HepG2 (cell line): ENCODE data around the gene DRAP1. TPM values are rescaled to one million over a fixed set of nuclear protein-coding genes. Genes with fewer than 3 reads are reported as not detected.

Source experiments
- HIVEP1 ChIP-seq: sonication (generic); formaldehyde crosslinking; IDR thresholded peaks from 2 replicates; pipeline ENCODE4 v1.4.0; 2020; ENCODE audit warnings: mild to moderate bottlenecking, missing genetic modification reagents
- HNRNPUL1 ChIP-seq: fragments of 200-400 bp; formaldehyde crosslinking; IDR thresholded peaks from 2 replicates; pipeline ENCODE4 v1.6.1; 2017; ENCODE audit warnings: low read depth, mild to moderate bottlenecking, low read length, moderate library complexity
- KAT2B ChIP-seq: fragments of 150-350 bp; IDR thresholded peaks from 2 replicates; pipeline ENCODE4 v1.6.1; 2014; ENCODE audit warnings: low read depth, low read length, borderline replicate concordance
- KLF11 ChIP-seq: IDR thresholded peaks from 2 replicates; pipeline ENCODE4 v1.6.1; 2016; ENCODE audit warnings: missing compliant biosample characterization
- KLF13 ChIP-seq: sonication (generic); formaldehyde crosslinking; IDR thresholded peaks from 2 replicates; pipeline ENCODE4 v1.4.0; 2020; ENCODE audit warnings: mild to moderate bottlenecking, missing genetic modification reagents
- MED1 ChIP-seq: sonication (generic); formaldehyde crosslinking; IDR thresholded peaks from 2 replicates; pipeline ENCODE4 v1.4.0; 2020; ENCODE audit warnings: missing genetic modification reagents
- MXI1 ChIP-seq: IDR thresholded peaks from 3 replicates; pipeline ENCODE4 v1.6.1; 2012; ENCODE audit warnings: low read depth, low read length, inconsistent platforms, borderline replicate concordance
- NBN ChIP-seq: fragments of 450-650 bp; conservative IDR thresholded peaks from 2 replicates; pipeline ENCODE4 v1.6.1; 2017
- NFE2 ChIP-seq: sonication (generic); formaldehyde crosslinking; IDR thresholded peaks from 2 replicates; pipeline ENCODE4 v1.4.0; 2020; ENCODE audit warnings: missing genetic modification reagents
- PRMT3 ChIP-seq: sonication (generic); formaldehyde crosslinking; IDR thresholded peaks from 2 replicates; pipeline ENCODE4 v1.8.1; 2022; ENCODE audit warnings: low read depth, mild to moderate bottlenecking, moderate library complexity, missing genetic modification reagents, borderline replicate concordance
- RARA ChIP-seq: IDR thresholded peaks from 2 replicates; pipeline ENCODE4 v1.6.1; 2016; ENCODE audit warnings: missing genetic modification reagents, missing compliant biosample characterization
- RARG ChIP-seq: sonication (generic); formaldehyde crosslinking; IDR thresholded peaks from 2 replicates; pipeline ENCODE4 v1.4.0; 2020; ENCODE audit warnings: low read depth, mild to moderate bottlenecking, missing genetic modification reagents
- SOX13 ChIP-seq, 3 experiments: fragments of 450-650 bp in 1 of 3; sonication (generic) in 1 of 3; formaldehyde crosslinking in 1 of 3; IDR thresholded peaks in 2 of 3; conservative IDR thresholded peaks in 1 of 3; 2 replicates each; pipeline versions ENCODE4 v1.5.0 to v1.6.1; 2016 to 2020; ENCODE audit warnings: antibody characterized with exemption in 1 of 3, mild to moderate bottlenecking in 1 of 3, missing compliant biosample characterization in 1 of 3, missing genetic modification reagents in 1 of 3, moderate library complexity in 1 of 3
- SP140L ChIP-seq: sonication (generic); formaldehyde crosslinking; IDR thresholded peaks from 2 replicates; pipeline ENCODE4 v1.4.0; 2020; ENCODE audit warnings: missing genetic modification reagents, borderline replicate concordance
- TBX2 ChIP-seq: sonication (generic); formaldehyde crosslinking; IDR thresholded peaks from 2 replicates; pipeline ENCODE4 v1.5.0; 2020; ENCODE audit warnings: missing genetic modification reagents, mild to moderate bottlenecking, borderline replicate concordance
- TBX3 ChIP-seq: fragments of 450-650 bp; IDR thresholded peaks from 2 replicates; pipeline ENCODE4 v1.6.1; 2017; ENCODE audit warnings: antibody characterized with exemption, mild to moderate bottlenecking, inconsistent platforms, borderline replicate concordance
- ZFP36L1 ChIP-seq: sonication (generic); formaldehyde crosslinking; IDR thresholded peaks from 2 replicates; pipeline ENCODE4 v1.8.0; 2022; ENCODE audit warnings: mild to moderate bottlenecking, missing genetic modification reagents, moderate library complexity
- ZNF230 ChIP-seq: sonication (generic); formaldehyde crosslinking; IDR thresholded peaks from 2 replicates; pipeline ENCODE4 v1.4.0; 2020; ENCODE audit warnings: mild to moderate bottlenecking, missing genetic modification reagents
- ZNF263 ChIP-seq: sonication (generic); formaldehyde crosslinking; IDR thresholded peaks from 2 replicates; pipeline ENCODE4 v1.4.0; 2020; ENCODE audit warnings: missing genetic modification reagents
- ZNF333 ChIP-seq: sonication (generic); formaldehyde crosslinking; IDR thresholded peaks from 2 replicates; pipeline ENCODE4 v1.4.0; 2020; ENCODE audit warnings: mild to moderate bottlenecking, missing genetic modification reagents, borderline replicate concordance
- ZNF430 ChIP-seq: sonication (generic); formaldehyde crosslinking; IDR thresholded peaks from 2 replicates; pipeline ENCODE4 v1.9.0; 2021; ENCODE audit warnings: mild to moderate bottlenecking, missing genetic modification reagents
- ZNF841 ChIP-seq: sonication (generic); formaldehyde crosslinking; IDR thresholded peaks from 2 replicates; pipeline ENCODE4 v1.8.1; 2023; ENCODE audit warnings: missing genetic modification reagents, borderline replicate concordance
- polyA plus RNA-seq, 8 experiments: library from polyadenylated mRNA; depleted of rRNA in 3 of 8; stranded (reverse) in 7 of 8; unstranded in 1 of 8; fragments of >200 nt; fragmentation: Illumina TruSeq in 4 of 8; extraction: Trizol in 4 of 8; gene quantifications; 2 replicates each; pipeline versions ENCODE4 v1.2.1 to v1.2.3, GENCODE V29; 2011 to 2016; ENCODE audit warnings: low read depth in 4 of 8, missing spikeins in 1 of 8, mixed read lengths in 1 of 8; ENCODE audit not compliant: insufficient read depth in 1 of 8
- total RNA-seq, 5 experiments: library from RNA; depleted of rRNA; stranded (reverse); fragments of >200 nt; fragmentation: Illumina TruSeq; extraction: Trizol; gene quantifications; 2 replicates each; pipeline ENCODE4 v1.2.3, GENCODE V29; 2016; ENCODE audit warnings: low read depth in 1 of 5
- TF ChIP-seq, protein P1 (sequence below): sonication (generic); formaldehyde crosslinking; IDR thresholded peaks from 2 replicates; pipeline ENCODE4 v1.5.0; 2020; ENCODE audit warnings: mild to moderate bottlenecking, missing genetic modification reagents
- TF ChIP-seq, protein P2 (sequence below): sonication (generic); formaldehyde crosslinking; conservative IDR thresholded peaks from 2 replicates; pipeline ENCODE4 v1.4.0; 2020; ENCODE audit warnings: missing genetic modification reagents
- TF ChIP-seq, protein P3 (sequence below): sonication (generic); IDR thresholded peaks from 2 replicates; pipeline ENCODE4 v1.6.1; 2016; ENCODE audit warnings: low read depth, borderline replicate concordance

Gene DRAP1
- total and polyA plus RNA-seq, 2 of the 13 experiments (the other 11 are each of a cell fraction or from before 2014, with no cell fraction given): 46.8 to 52.3 TPM

DNA sequence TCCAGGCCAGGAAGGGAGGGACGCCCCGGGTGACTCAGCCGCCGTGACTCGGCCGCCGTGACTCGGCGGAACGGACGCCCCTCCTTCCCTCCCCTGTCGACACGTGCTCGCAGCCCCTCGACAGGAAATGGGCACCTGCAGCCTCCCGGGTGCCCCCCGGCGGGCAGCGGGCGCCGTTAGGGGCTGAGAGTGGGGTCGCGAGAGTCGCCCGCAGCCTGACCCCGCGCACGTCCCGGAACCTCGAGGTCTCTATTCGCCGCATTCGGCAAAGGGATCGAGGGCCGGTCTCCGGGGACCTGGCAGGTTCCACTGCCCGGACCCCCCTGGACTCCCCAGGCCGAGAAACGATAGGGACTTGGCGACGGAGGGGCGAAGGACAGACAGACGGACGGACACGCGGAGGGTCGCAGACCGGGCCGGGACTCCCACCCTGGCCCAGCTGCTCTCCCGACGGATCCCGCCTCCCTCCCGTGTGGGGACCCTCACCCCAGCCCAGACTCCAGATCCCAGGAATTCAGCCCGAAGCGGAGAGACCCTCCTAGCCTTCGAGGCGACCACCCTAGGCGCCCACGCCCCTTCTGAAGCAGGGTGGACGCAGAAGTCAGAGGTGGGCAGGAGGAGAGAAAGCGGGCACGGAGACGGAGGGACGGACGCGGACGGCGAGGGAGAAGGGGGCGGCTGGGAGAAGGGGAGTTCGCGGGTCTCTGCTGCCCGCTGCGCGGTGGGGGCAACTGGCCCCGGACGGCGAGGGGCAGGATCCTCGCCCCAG, 19.7 kb upstream of the DRAP1 start (continued):
- peak; percentile 89; the same call in 1 of the 3 replicates for TF ChIP-seq MXI1
- no peak for TF ChIP-seq PRMT3 (CRISPR knock-in tag)
- TF ChIP-seq, protein P1, sequence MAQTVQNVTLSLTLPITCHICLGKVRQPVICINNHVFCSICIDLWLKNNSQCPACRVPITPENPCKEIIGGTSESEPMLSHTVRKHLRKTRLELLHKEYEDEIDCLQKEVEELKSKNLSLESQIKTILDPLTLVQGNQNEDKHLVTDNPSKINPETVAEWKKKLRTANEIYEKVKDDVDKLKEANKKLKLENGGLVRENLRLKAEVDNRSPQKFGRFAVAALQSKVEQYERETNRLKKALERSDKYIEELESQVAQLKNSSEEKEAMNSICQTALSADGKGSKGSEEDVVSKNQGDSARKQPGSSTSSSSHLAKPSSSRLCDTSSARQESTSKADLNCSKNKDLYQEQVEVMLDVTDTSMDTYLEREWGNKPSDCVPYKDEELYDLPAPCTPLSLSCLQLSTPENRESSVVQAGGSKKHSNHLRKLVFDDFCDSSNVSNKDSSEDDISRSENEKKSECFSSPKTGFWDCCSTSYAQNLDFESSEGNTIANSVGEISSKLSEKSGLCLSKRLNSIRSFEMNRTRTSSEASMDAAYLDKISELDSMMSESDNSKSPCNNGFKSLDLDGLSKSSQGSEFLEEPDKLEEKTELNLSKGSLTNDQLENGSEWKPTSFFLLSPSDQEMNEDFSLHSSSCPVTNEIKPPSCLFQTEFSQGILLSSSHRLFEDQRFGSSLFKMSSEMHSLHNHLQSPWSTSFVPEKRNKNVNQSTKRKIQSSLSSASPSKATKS: no peak
- TF ChIP-seq, protein P2, sequence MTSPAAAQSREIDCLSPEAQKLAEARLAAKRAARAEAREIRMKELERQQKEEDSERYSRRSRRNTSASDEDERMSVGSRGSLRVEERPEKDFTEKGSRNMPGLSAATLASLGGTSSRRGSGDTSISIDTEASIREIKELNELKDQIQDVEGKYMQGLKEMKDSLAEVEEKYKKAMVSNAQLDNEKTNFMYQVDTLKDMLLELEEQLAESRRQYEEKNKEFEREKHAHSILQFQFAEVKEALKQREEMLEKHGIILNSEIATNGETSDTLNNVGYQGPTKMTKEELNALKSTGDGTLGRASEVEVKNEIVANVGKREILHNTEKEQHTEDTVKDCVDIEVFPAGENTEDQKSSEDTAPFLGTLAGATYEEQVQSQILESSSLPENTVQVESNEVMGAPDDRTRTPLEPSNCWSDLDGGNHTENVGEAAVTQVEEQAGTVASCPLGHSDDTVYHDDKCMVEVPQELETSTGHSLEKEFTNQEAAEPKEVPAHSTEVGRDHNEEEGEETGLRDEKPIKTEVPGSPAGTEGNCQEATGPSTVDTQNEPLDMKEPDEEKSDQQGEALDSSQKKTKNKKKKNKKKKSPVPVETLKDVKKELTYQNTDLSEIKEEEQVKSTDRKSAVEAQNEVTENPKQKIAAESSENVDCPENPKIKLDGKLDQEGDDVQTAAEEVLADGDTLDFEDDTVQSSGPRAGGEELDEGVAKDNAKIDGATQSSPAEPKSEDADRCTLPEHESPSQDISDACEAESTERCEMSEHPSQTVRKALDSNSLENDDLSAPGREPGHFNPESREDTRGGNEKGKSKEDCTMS (CRISPR knock-in tag): no peak
- 0 out of 2 replicates have a peak, but pooled peaks have one; percentile 12 for TF ChIP-seq MED1 (CRISPR knock-in tag)
- TF ChIP-seq, protein P3, sequence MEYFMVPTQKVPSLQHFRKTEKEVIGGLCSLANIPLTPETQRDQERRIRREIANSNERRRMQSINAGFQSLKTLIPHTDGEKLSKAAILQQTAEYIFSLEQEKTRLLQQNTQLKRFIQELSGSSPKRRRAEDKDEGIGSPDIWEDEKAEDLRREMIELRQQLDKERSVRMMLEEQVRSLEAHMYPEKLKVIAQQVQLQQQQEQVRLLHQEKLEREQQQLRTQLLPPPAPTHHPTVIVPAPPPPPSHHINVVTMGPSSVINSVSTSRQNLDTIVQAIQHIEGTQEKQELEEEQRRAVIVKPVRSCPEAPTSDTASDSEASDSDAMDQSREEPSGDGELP: no peak
- no peak for TF ChIP-seq TBX3
- no peak for TF ChIP-seq SP140L (CRISPR knock-in tag)
- 0 out of 2 replicates have a peak, but pooled peaks have one; percentile 32 for TF ChIP-seq KLF11
- peak; percentile 58; the same call in 1 of the 2 replicates for TF ChIP-seq ZNF841 (CRISPR knock-in tag)
- TF ChIP-seq HNRNPUL1: no peak
- TF ChIP-seq KLF13 (CRISPR knock-in tag): no peak; the same call in 1 of the 2 replicates
- 0 out of 2 replicates have a peak, but pooled peaks have one; percentile 49 for TF ChIP-seq RARA (CRISPR knock-in tag)
- peak; percentile 97; the same call in 1 of the 2 replicates for TF ChIP-seq HIVEP1 (CRISPR knock-in tag)
- TF ChIP-seq TBX2 (CRISPR knock-in tag): peak; percentile 64
- TF ChIP-seq KAT2B: no peak
- no peak for TF ChIP-seq RARG (CRISPR knock-in tag)
- peak; percentile 69; the same call in 1 of the 2 replicates for TF ChIP-seq NFE2 (CRISPR knock-in tag)
- TF ChIP-seq ZNF230 (CRISPR knock-in tag): no peak
- peak; percentile 4; the same call in 1 of the 2 replicates for TF ChIP-seq ZNF333
- peak; percentile 80; the same call in 1 of the 2 replicates for TF ChIP-seq ZFP36L1 (CRISPR knock-in tag)
- no peak for TF ChIP-seq NBN
- TF ChIP-seq ZNF263 (CRISPR knock-in tag): no peak; the same call in 1 of the 2 replicates
- peak; percentile 69; the same call in 1 of the 2 replicates for TF ChIP-seq ZNF430
- TF ChIP-seq SOX13 (IDR thresholded peaks at IDR 0.05): no peak
- TF ChIP-seq SOX13 (CRISPR knock-in tag; conservative IDR thresholded peaks at IDR 0.05 in 1 of 2, IDR thresholded peaks at IDR 0.05 in 1 of 2): peak in 1 of 2 experiments; percentile 21; a peak in 1 of 4 replicates
